ENCODE data around the gene CACNA1S.

CACNA1S gene

GRCh38 chr1:201138311-201138840, 26.1 kb upstream of the CACNA1S start:
- no peak overlapping the region for H3K27ac ChIP-seq (ENCODE audit: low read length)
- H3K79me2 ChIP-seq (ENCODE audit: low read length): no peaks in the 10 kb centered on the region
- H3K9me3 ChIP-seq (replicated peaks; ENCODE audit: insufficient read depth, low read length): no peaks in the 10 kb centered on the region
- H2AFZ ChIP-seq (ENCODE audit: low read length): no peak overlapping the region
- no peak overlapping the region for H3K4me3 ChIP-seq (ENCODE audit: low read length)
- no peaks in the 10 kb centered on the region for H3K27me3 ChIP-seq (replicated peaks; ENCODE audit: insufficient read depth, low read length)
- H3K4me1 ChIP-seq (ENCODE audit: low read length): no peaks in the 10 kb centered on the region
- no peaks in the 10 kb centered on the region for H4K20me1 ChIP-seq (ENCODE audit: insufficient read depth, low read length)
- H3K4me2 ChIP-seq (ENCODE audit: low read depth, low read length): no peak overlapping the region
- H3K9ac ChIP-seq (ENCODE audit: low read length): no peak overlapping the region
- H3K9me2 ChIP-seq (replicated peaks; ENCODE audit: insufficient read depth, low read length): no peaks in the 10 kb centered on the region
- DNase-seq: no peak
- H3K36me3 ChIP-seq (replicated peaks; ENCODE audit: insufficient read depth, low read length): no peaks in the 10 kb centered on the region
- TF ChIP-seq CTCF (IDR thresholded peaks at IDR 0.05; ENCODE audit: low read length): no peak
- no peak for TF ChIP-seq EZH2phosphoT487 (IDR thresholded peaks at IDR 0.05; ENCODE audit: low read length)
- TF ChIP-seq EZH2 (optimal IDR thresholded peaks at IDR 0.05; ENCODE audit: low read depth, low read length): no peak
- H3F3A ChIP-seq (ENCODE audit: insufficient read depth, low read length): no peaks in the 10 kb centered on the region

- H3K9me3 ChIP-seq (replicated peaks; ENCODE audit: insufficient read depth, low read length): no peaks in the 10 kb centered on the region
- H3K79me2 ChIP-seq (ENCODE audit: low read length): no peaks in the 10 kb centered on the region
- H3K27ac ChIP-seq (ENCODE audit: low read length): no peak overlapping the region
- no peaks in the 10 kb centered on the region for H3K4me1 ChIP-seq (ENCODE audit: low read length)
- H2AFZ ChIP-seq (ENCODE audit: low read length): no peak overlapping the region
- H4K20me1 ChIP-seq (ENCODE audit: insufficient read depth, low read length): no peaks in the 10 kb centered on the region
- no peak overlapping the region for H3K4me2 ChIP-seq (ENCODE audit: low read depth, low read length)
- H3K36me3 ChIP-seq (replicated peaks; ENCODE audit: insufficient read depth, low read length): no peaks in the 10 kb centered on the region
- H3F3A ChIP-seq (ENCODE audit: insufficient read depth, low read length): no peaks in the 10 kb centered on the region
- no peak for DNase-seq
- TF ChIP-seq EZH2phosphoT487 (IDR thresholded peaks at IDR 0.05; ENCODE audit: low read length) (no peak), EZH2 (optimal IDR thresholded peaks at IDR 0.05; ENCODE audit: low read depth, low read length) (no peak), CTCF (IDR thresholded peaks at IDR 0.05; ENCODE audit: low read length) (no peak)
- H3K9me2 ChIP-seq (replicated peaks; ENCODE audit: insufficient read depth, low read length): no peaks in the 10 kb centered on the region
- no peak overlapping the region for H3K9ac ChIP-seq (ENCODE audit: low read length)
- H3K27me3 ChIP-seq (replicated peaks; ENCODE audit: insufficient read depth, low read length): no peaks in the 10 kb centered on the region
- no peak overlapping the region for H3K4me3 ChIP-seq (ENCODE audit: low read length)
Measured at GRCh38 chr1:201137579-201138310, 25.5 kb upstream of the CACNA1S start.

GRCh38 chr1:201137024-201137392, 24.8 kb upstream of the CACNA1S start:
- no peak overlapping the region for H2AFZ ChIP-seq (ENCODE audit: low read length)
- H3K27me3 ChIP-seq (replicated peaks; ENCODE audit: insufficient read depth, low read length): no peaks in the 10 kb centered on the region
- no peak overlapping the region for H3K9ac ChIP-seq (ENCODE audit: low read length)
- no peaks in the 10 kb centered on the region for H3K9me3 ChIP-seq (replicated peaks; ENCODE audit: insufficient read depth, low read length)
- H3K4me2 ChIP-seq (ENCODE audit: low read depth, low read length): no peak overlapping the region
- TF ChIP-seq EZH2 (optimal IDR thresholded peaks at IDR 0.05; ENCODE audit: low read depth, low read length): no peak
- TF ChIP-seq CTCF (IDR thresholded peaks at IDR 0.05; ENCODE audit: low read length): no peak
- no peak for TF ChIP-seq EZH2phosphoT487 (IDR thresholded peaks at IDR 0.05; ENCODE audit: low read length)
- no peak overlapping the region for H3K27ac ChIP-seq (ENCODE audit: low read length)
- H3K9me2 ChIP-seq (replicated peaks; ENCODE audit: insufficient read depth, low read length): no peaks in the 10 kb centered on the region
- no peaks in the 10 kb centered on the region for H3K79me2 ChIP-seq (ENCODE audit: low read length)
- H3K4me1 ChIP-seq (ENCODE audit: low read length): no peaks in the 10 kb centered on the region
- H3F3A ChIP-seq (ENCODE audit: insufficient read depth, low read length): no peaks in the 10 kb centered on the region
- no peak overlapping the region for H3K4me3 ChIP-seq (ENCODE audit: low read length)
- DNase-seq: no peak
- no peaks in the 10 kb centered on the region for H3K36me3 ChIP-seq (replicated peaks; ENCODE audit: insufficient read depth, low read length)
- H4K20me1 ChIP-seq (ENCODE audit: insufficient read depth, low read length): no peaks in the 10 kb centered on the region

Data from MM.1S (cell line).